CD4-positive, alpha-beta T cell treated with Interleukin-4 for 4 hours (primary cell): ENCODE data around the gene GOLIM4.
"Not testable (repeated sequence)": the region's sequence is repeated elsewhere in the genome, so short reads cannot be mapped to it uniquely, and the experiment has no call there.

ENCODE experiments used
- DNase-seq: peaks from one replicate; pipeline ENCODE4 v3.0.0-alpha.2; 2020

Gene GOLIM4

GRCh38 chr3:168040607-168041208 lies 55.0 kb downstream of the GOLIM4 start:
- DNase-seq: no peak

GRCh38 chr3:168037020-168037419 lies 58.7 kb downstream of the GOLIM4 start:
- DNase-seq: no peak

- DNase-seq: no peak
Measured at GRCh38 chr3:168036619-168037018, 59.1 kb downstream of the GOLIM4 start.

- DNase-seq: no peak
Measured at GRCh38 chr3:168034152-168034928, 61.4 kb downstream of the GOLIM4 start.

- DNase-seq: no peak
Measured at GRCh38 chr3:168030577-168030976, 65.1 kb downstream of the GOLIM4 start.

- no peak for DNase-seq
Measured at GRCh38 chr3:168029705-168030104, 66.0 kb downstream of the GOLIM4 start.

- DNase-seq: no peak
Measured at GRCh38 chr3:168028086-168028485, 67.6 kb downstream of the GOLIM4 start.

- DNase-seq: no peak
Measured at GRCh38 chr3:168026764-168027163, 69.0 kb downstream of the GOLIM4 start.

GRCh38 chr3:168025076-168025475 lies 70.6 kb downstream of the GOLIM4 start:
- no peak for DNase-seq

GRCh38 chr3:168024537-168024941 lies 71.2 kb downstream of the GOLIM4 start:
- no peak for DNase-seq

GRCh38 chr3:168021737-168022450 lies 73.8 kb downstream of the GOLIM4 start:
- no peak for DNase-seq

GRCh38 chr3:168011280-168011679 lies 84.4 kb downstream of the GOLIM4 start:
- DNase-seq: not testable (repeated sequence)

- DNase-seq: no peak
Measured at GRCh38 chr3:168006584-168006983, 89.1 kb downstream of the GOLIM4 start.

GRCh38 chr3:168003911-168004310 lies 91.8 kb downstream of the GOLIM4 start:
- DNase-seq: no peak

GRCh38 chr3:168002786-168003368 lies 92.8 kb downstream of the GOLIM4 start:
- no peak for DNase-seq

- no peak for DNase-seq
Measured at GRCh38 chr3:168001244-168001643, 94.5 kb downstream of the GOLIM4 start.

- DNase-seq: no peak
Measured at GRCh38 chr3:167998253-167998652, 97.5 kb downstream of the GOLIM4 start.

GRCh38 chr3:167996514-167996913 lies 99.2 kb downstream of the GOLIM4 start:
- no peak for DNase-seq

- DNase-seq: no peak
Measured at GRCh38 chr3:167992381-167992780, 103.3 kb downstream of the GOLIM4 start.

- no peak for DNase-seq
Measured at GRCh38 chr3:167991213-167991612, 104.5 kb downstream of the GOLIM4 start.

GRCh38 chr3:167989999-167990398 lies 105.7 kb downstream of the GOLIM4 start:
- no peak for DNase-seq

GRCh38 chr3:167989066-167989465 lies 106.7 kb downstream of the GOLIM4 start:
- no peak for DNase-seq

GRCh38 chr3:167983583-167983982 lies 112.1 kb downstream of the GOLIM4 start:
- no peak for DNase-seq

- no peak for DNase-seq
Measured at GRCh38 chr3:167978486-167978885, 117.2 kb downstream of the GOLIM4 start.
